KG1 (cell line): ENCODE measurements around the gene STX18.

Experiments
- DNase-seq: peaks from one replicate; lab custom pipeline; 2025; lab: John Stamatoyannopoulos, UW

The STX18 gene

GRCh38 chr4:4418676-4419390, 123.0 kb downstream of the STX18 start:
- no peak for DNase-seq

- DNase-seq = no peak
Observed at GRCh38 chr4:4417886-4418285, 124.0 kb downstream of the STX18 start.

- DNase-seq = no peak
Observed at GRCh38 chr4:4416981-4417380, 124.9 kb downstream of the STX18 start.

- no peak for DNase-seq
Observed at GRCh38 chr4:4415806-4416805, 125.7 kb downstream of the STX18 start.

GRCh38 chr4:4415107-4415805, 126.6 kb downstream of the STX18 start:
- DNase-seq = no peak

- no peak for DNase-seq
Observed at GRCh38 chr4:4413806-4414205, 128.0 kb downstream of the STX18 start.

GRCh38 chr4:4413373-4413725, 128.5 kb downstream of the STX18 start:
- DNase-seq = no peak

- no peak for DNase-seq
Observed at GRCh38 chr4:4412641-4413372, 129.0 kb downstream of the STX18 start.

- no peak for DNase-seq
Observed at GRCh38 chr4:4411906-4412305, 129.9 kb downstream of the STX18 start.

- DNase-seq = no peak
Observed at GRCh38 chr4:4410271-4410670, 131.6 kb downstream of the STX18 start.

- no peak for DNase-seq
Observed at GRCh38 chr4:4409416-4410115, 132.3 kb downstream of the STX18 start.

GRCh38 chr4:4408576-4409335, 133.1 kb downstream of the STX18 start:
- no peak for DNase-seq

- no peak for DNase-seq
Observed at GRCh38 chr4:4408132-4408523, 133.7 kb downstream of the STX18 start.

- no peak for DNase-seq
Observed at GRCh38 chr4:4407299-4408131, 134.3 kb downstream of the STX18 start.

- no peak for DNase-seq
Observed at GRCh38 chr4:4406455-4407298, 135.2 kb downstream of the STX18 start.

- DNase-seq = no peak
Observed at GRCh38 chr4:4405358-4405962, 136.4 kb downstream of the STX18 start.

GRCh38 chr4:4402966-4403365, 138.9 kb downstream of the STX18 start:
- no peak for DNase-seq

- no peak for DNase-seq
Observed at GRCh38 chr4:4401036-4401435, 140.8 kb downstream of the STX18 start.
